Karpas-422 (cell line): ENCODE results near the gene ABO. TPM values are rescaled to one million over a fixed set of nuclear protein-coding genes. Genes with fewer than 3 reads are reported as not detected.
"Not testable (repeated sequence)": the region's sequence is repeated elsewhere in the genome, so short reads cannot be mapped to it uniquely, and the experiment has no call there.

Experiments used
- DNase-seq: peaks from one replicate; pipeline ENCODE4 v3.0.0-alpha.2; 2015
- H2AFZ ChIP-seq: fragments of 200-600 bp; sonication (generic); 2 replicates; pipeline ENCODE4 v1.6.1; 2014; ENCODE audit warnings: antibody characterized with exemption, low read length, mixed read lengths
- H3K27ac ChIP-seq: fragments of 200-600 bp; sonication (generic); 2 replicates; pipeline ENCODE4 v1.5.1; 2014; ENCODE audit warnings: mild to moderate bottlenecking, low read length, moderate library complexity
- H3K27me3 ChIP-seq: fragments of 200-600 bp; sonication (generic); 2 replicates; pipeline ENCODE4 v1.6.1; 2014; ENCODE audit warnings: low read length, mixed read lengths
- H3K36me3 ChIP-seq: fragments of 200-600 bp; sonication (generic); 2 replicates; pipeline ENCODE4 v1.6.1; 2014; ENCODE audit warnings: low read length, mixed read lengths; ENCODE audit not compliant: insufficient read depth
- H3K4me1 ChIP-seq: fragments of 200-600 bp; sonication (generic); 2 replicates; pipeline ENCODE4 v1.6.1; 2014; ENCODE audit warnings: mild to moderate bottlenecking, low read length, mixed read lengths
- H3K4me2 ChIP-seq: fragments of 200-600 bp; sonication (generic); 2 replicates; pipeline ENCODE4 v1.6.1; 2014; ENCODE audit warnings: low read length, low read depth, mild to moderate bottlenecking; ENCODE audit not compliant: poor library complexity, severe bottlenecking
- H3K4me3 ChIP-seq: fragments of 200-600 bp; sonication (generic); 2 replicates; pipeline ENCODE4 v1.5.1; 2014; ENCODE audit warnings: mild to moderate bottlenecking, antibody characterized with exemption, low read length, mixed read lengths
- H3K79me2 ChIP-seq: fragments of 200-600 bp; sonication (generic); 2 replicates; pipeline ENCODE4 v1.6.1; 2014; ENCODE audit warnings: mild to moderate bottlenecking, low read length, mixed read lengths
- H3K9ac ChIP-seq: fragments of 200-600 bp; sonication (generic); 2 replicates; pipeline ENCODE4 v1.6.0; 2014; ENCODE audit warnings: low read length
- H3K9me2 ChIP-seq: fragments of 200-600 bp; sonication (generic), shearing (Covaris generic); replicated peaks from 2 replicates; pipeline ENCODE4 v1.6.0; 2014; ENCODE audit warnings: mild to moderate bottlenecking, low read length, moderate library complexity; ENCODE audit not compliant: insufficient read depth
- H3K9me3 ChIP-seq: fragments of 300-700, 200-600 bp; sonication (generic); 2 replicates; pipeline ENCODE4 v1.6.1; 2014; ENCODE audit warnings: low read length, mixed read lengths
- H4K20me1 ChIP-seq: fragments of 200-600 bp; sonication (generic); 2 replicates; pipeline ENCODE4 v1.6.1; 2014; ENCODE audit warnings: mild to moderate bottlenecking, antibody characterized with exemption, low read length, low read depth; ENCODE audit not compliant: insufficient read depth
- total RNA-seq: library from RNA; depleted of rRNA; stranded (reverse); fragments of >200 nt; shearing (Covaris generic); gene quantifications from 2 replicates; pipeline ENCODE4 v1.2.3, GENCODE V29; 2014; ENCODE audit warnings: low replicate concordance

The ABO gene
- total RNA-seq, 1 experiment from 2014 or later, result not detected

DNA sequence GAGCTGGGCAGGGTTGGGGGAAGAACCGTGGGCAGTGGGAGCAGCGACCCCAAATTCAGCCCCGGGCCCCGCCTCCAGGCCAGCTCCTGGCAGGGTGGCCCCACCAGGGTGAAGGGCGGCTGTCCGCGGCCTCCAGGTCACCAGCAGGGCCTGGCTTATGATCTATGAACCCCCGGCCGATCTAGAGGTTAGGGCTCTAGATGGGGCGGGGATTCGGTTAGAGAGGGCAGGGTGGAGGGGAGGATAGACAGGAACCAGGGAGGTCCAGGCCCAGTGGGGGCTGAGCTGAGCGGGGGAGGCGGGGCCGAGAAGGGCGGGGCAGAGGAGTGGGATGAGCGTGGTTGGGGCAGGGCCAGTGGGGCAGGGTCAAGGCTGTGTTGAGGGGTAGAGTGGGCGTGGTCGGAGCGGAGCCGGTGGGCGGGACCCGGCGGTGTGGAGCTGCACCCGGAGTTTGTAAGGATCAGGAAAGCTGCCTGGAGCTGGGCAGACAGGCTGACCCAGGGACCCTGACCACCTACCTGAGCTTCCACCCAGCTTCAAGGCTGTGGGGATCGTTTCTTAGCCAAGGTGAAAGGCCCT is 36.6 kb downstream of the ABO start:
- no peak overlapping the region for H3K9ac ChIP-seq
- peak; percentile 90 for DNase-seq
- H3K9me2 ChIP-seq, result no peaks in the 10 kb centered on the region
- H3K27me3 ChIP-seq, result no peaks in the 10 kb centered on the region
- no peaks in the 10 kb centered on the region for H4K20me1 ChIP-seq
- H3K4me3 ChIP-seq, result peak overlapping the region; percentile 35; the same call in 1 of the 2 replicates
- H3K9me3 ChIP-seq, result no peaks in the 10 kb centered on the region
- H3K4me2 ChIP-seq, result peak overlapping the region; percentile 46
- no peak overlapping the region for H3K27ac ChIP-seq
- peaks cover 6% of the 10 kb centered on the region for H3K4me1 ChIP-seq
- H2AFZ ChIP-seq, result 0 out of 2 replicates have a peak overlapping the region, but pooled peaks have one; percentile 41
- no peaks in the 10 kb centered on the region for H3K36me3 ChIP-seq
- H3K79me2 ChIP-seq, result no peaks in the 10 kb centered on the region

DNA sequence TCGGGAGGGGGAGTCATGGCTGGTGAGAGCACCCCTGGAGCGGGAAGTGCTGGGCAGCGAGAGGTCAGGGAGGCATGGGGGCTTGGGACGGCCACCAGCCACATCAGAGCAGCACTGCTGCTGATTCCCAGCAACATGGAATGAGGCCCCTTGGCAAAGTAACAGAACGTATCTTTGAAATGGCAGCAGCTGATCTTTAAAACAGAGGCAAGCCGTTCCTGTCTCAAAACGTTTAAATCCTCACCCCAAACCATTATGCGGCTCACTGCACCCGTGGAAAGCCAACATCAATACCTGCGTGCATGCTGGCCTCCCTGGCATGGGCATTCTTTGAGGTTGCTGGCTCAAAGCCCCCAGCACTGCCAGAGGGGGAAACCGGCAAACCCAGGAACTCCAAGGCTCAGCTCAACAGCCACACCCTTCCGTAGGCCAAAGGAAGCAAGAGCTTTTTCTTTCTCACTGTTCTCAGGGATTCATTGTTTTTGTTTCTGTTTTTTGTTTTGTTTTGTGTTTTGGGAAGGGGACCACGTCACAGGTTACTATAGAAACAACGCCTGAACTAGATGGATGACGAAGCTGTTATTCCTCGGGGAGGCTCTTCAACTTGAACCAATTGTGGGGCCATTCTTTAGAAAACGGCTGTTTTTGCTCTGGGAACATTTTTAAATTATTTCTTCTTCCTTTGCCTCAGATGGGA is 37.8 kb downstream of the ABO start:
- H3K4me3 ChIP-seq, result no peak overlapping the region
- no peaks in the 10 kb centered on the region for H3K9me3 ChIP-seq
- no peaks in the 10 kb centered on the region for H3K27me3 ChIP-seq
- no peak overlapping the region for H3K9ac ChIP-seq
- H2AFZ ChIP-seq, result no peak overlapping the region
- no peak overlapping the region for H3K4me2 ChIP-seq
- no peaks in the 10 kb centered on the region for H4K20me1 ChIP-seq
- H3K79me2 ChIP-seq, result no peaks in the 10 kb centered on the region
- DNase-seq, result no peak
- peaks cover 6% of the 10 kb centered on the region for H3K4me1 ChIP-seq
- no peaks in the 10 kb centered on the region for H3K36me3 ChIP-seq
- H3K27ac ChIP-seq, result no peak overlapping the region
- H3K9me2 ChIP-seq, result no peaks in the 10 kb centered on the region

DNA sequence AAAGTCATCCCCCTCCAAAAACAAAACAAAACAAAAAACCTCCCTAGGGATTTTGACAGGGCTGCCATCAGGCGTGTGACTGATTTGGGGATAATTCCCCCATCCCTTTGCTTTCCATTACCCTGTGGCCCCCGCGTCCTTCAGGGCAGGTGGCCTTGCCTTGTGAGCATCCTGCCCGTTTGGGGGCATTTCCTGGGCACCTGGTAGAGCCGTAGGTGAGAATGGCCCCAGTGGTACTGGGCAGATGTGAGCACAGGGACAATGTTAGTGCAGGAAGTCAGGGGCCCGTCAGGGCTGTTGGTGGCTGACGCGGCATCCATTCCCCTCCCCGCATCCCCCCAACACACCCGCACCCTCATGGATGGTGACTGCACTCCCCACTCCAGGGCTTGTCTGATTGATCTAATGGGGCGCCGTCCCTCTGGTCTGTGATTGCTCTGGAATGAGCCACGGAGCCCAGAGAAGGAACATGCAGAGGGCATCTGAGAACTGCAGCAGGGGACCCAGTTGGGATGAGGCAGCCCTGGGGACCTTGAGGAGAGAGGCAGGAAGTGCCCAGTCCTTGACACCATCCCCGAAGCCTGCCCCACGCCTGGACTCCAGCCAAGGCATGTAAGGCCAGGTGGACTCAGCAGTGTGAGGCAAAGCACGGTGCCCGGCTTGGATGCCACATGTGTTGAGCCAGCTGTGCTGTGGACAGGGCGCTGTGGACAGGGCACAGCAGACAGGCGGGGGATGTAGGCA is 38.5 kb downstream of the ABO start:
- H3K4me3 ChIP-seq, H3K4me2 ChIP-seq, DNase-seq, H3K9ac ChIP-seq, H3K27me3 ChIP-seq, H3K9me2 ChIP-seq, H4K20me1 ChIP-seq, H3K4me1 ChIP-seq, H3K36me3 ChIP-seq, H3K27ac ChIP-seq, H3K9me3 ChIP-seq, H3K79me2 ChIP-seq, H2AFZ ChIP-seq: not testable (repeated sequence)

DNA sequence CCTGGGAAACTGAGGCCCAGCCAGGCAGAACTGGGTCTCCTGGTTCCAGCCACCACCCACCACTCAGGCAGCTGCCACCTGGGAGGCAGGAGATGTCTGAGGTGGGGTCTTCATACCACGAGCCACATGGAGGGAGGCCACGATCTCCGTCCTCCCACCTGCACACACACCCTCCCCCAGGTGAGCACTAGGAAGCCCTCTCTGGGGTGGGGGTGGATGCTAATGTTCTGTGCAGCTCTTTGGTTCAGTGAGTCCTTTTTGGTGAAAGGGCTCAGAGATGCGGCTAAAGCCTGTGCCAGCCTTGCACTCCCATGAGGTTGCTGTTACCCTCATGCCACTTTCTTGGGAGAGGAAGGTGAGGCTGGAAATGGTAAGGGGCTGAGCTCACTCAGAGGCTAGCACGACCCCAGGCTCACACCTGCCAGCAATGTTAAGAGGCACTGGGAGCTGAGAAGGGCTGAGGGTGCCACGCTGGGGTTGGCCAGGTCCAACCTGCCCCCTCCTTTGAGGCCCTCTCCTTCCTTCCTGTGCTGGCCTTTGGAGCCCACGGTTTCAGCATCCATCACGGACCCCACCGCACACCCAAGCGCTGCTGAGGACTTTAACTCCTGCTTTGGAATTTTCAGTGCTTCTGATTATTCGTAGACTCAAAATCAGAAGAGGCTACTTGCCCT is 39.3 kb downstream of the ABO start:
- no peak overlapping the region for H2AFZ ChIP-seq
- no peak overlapping the region for H3K9ac ChIP-seq
- no peak overlapping the region for H3K27ac ChIP-seq
- peaks cover 6% of the 10 kb centered on the region for H3K4me1 ChIP-seq
- no peaks in the 10 kb centered on the region for H3K27me3 ChIP-seq
- H3K4me3 ChIP-seq, result no peak overlapping the region
- no peaks in the 10 kb centered on the region for H3K79me2 ChIP-seq
- H3K4me2 ChIP-seq, result no peak overlapping the region
- H3K9me2 ChIP-seq, result no peaks in the 10 kb centered on the region
- DNase-seq, result no peak
- no peaks in the 10 kb centered on the region for H4K20me1 ChIP-seq
- H3K36me3 ChIP-seq, result no peaks in the 10 kb centered on the region
- H3K9me3 ChIP-seq, result no peaks in the 10 kb centered on the region

DNA sequence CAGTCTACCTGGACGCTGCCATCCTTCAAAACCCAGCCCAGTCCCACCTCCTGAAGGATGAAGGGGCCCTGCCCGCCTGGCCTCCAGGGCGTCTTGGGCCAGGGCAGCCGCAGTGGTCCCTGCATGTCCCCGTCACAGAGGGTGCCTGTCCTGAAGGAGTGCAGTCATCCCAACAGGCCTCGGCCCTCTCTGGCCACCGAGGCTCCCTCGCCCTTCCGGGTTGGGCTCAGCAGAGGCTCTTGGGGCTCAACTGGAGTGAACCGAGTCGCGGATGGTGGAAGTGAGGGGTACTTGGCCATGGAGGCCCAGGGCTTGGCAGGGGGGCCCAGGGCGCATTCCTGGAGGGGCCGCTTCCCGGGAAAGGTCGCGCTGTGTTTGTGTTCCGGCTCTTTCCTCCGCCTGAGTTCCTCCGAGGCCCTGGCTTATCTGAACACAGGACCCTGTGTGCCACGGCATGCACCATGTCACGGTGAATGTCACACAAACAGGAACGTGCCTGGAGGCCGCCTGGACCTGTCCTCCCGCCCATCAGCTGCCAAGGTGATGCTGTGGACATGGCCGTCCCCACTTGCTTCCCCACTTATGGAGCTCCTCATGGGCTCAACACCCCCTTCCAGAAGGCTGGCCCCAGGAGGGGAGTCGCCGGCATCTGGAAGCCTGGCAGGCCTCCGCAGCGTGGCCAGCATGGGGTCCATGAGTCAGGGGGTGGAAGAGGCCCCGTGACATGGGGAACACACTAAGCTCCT is 40.3 kb downstream of the ABO start:
- no peaks in the 10 kb centered on the region for H3K9me3 ChIP-seq

DNA sequence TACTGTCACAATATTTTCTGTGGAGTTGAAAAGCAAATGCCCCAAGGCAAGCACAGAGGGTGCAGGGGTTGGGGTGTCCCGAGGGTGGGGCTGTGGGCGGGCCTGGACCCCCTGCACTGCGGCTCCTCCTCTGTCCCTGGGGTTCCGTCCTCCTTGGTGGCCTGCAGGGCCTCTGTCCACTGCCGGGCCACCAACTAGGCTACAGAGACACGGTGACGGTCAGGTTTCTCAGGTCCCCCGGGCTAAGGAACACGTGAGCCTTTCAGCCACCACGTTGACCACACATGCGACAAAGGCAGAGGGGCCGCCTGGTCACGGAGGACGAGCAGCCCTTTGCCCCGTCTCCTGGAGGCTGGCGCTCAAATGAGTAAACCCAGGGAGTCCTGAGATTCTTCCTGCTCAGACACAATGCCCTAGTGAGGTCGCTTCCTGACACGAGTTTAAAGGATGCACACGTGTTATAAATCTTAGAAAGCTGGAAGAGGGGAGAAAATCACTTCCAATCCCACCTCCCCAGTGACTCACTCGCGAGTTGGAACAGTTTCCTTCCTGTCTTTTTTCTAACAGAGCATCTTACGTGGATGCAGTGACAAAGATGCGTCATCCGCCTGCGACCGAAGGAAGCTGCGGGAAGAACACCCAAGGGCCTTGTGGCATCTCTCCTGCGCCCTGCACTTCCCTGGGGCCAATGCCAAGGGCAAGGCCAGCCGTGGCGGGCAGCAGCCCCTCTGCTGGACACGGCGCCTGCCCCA is 41.1 kb downstream of the ABO start:
- no peaks in the 10 kb centered on the region for H3K36me3 ChIP-seq
- H3K9ac ChIP-seq, result no peak overlapping the region
- no peak overlapping the region for H3K4me3 ChIP-seq
- H3K27ac ChIP-seq, result no peak overlapping the region
- no peak overlapping the region for H3K4me2 ChIP-seq
- H3K79me2 ChIP-seq, result no peaks in the 10 kb centered on the region
- no peaks in the 10 kb centered on the region for H3K9me3 ChIP-seq
- no peak overlapping the region for H2AFZ ChIP-seq
- H3K9me2 ChIP-seq, result no peaks in the 10 kb centered on the region
- no peaks in the 10 kb centered on the region for H3K27me3 ChIP-seq
- DNase-seq, result no peak
- H4K20me1 ChIP-seq, result no peaks in the 10 kb centered on the region
- H3K4me1 ChIP-seq, result peaks cover 4% of the 10 kb centered on the region

More for the DNA sequence above, 40.3 kb downstream of the ABO start:
- H3K4me1 ChIP-seq, result peaks cover 6% of the 10 kb centered on the region
- DNase-seq, result no peak
- H3K79me2 ChIP-seq, result no peaks in the 10 kb centered on the region
- no peak overlapping the region for H3K4me2 ChIP-seq
- no peaks in the 10 kb centered on the region for H3K9me2 ChIP-seq
- no peak overlapping the region for H3K27ac ChIP-seq
- no peak overlapping the region for H2AFZ ChIP-seq
- H3K4me3 ChIP-seq, result no peak overlapping the region
- H3K36me3 ChIP-seq, result no peaks in the 10 kb centered on the region
- no peaks in the 10 kb centered on the region for H3K27me3 ChIP-seq
- H3K9ac ChIP-seq, result no peak overlapping the region
- no peaks in the 10 kb centered on the region for H4K20me1 ChIP-seq

DNA sequence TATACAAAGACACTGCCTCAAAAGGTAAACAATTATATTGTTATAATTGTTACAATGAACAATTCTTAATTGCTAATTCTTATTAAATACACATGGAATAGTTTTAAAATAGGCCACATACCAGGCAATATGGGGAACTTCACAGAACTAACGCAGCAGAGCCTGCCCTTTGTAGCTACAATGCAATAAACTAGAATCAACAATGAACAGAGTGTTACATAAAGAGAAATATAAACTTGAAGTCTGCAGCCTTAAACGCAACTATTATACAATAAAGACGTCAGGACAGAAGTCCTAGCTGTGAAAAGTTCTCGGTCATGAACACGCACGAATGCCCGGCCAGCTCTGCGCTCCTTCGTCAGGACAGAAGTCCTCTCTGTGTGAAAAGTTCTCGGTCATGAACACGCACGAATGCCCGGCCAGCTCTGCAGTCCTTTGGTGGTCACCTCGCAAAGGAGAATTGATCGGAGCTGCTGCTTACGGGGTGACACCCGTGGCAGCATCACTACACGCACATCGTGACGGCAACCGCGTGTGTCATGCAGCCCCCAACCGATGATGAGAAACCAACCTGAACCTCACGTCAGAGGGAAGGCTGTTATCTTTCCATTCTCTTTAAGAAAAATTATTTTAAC is 43.0 kb downstream of the ABO start:
- not testable (repeated sequence) for H2AFZ ChIP-seq, H3K9me2 ChIP-seq, DNase-seq, H3K27ac ChIP-seq, H3K4me1 ChIP-seq, H3K79me2 ChIP-seq, H3K36me3 ChIP-seq, H3K4me3 ChIP-seq, H3K4me2 ChIP-seq, H3K9me3 ChIP-seq, H4K20me1 ChIP-seq, H3K27me3 ChIP-seq, H3K9ac ChIP-seq
